AG10803 (cell line): ENCODE results near the gene CABP2.

Source experiments
- DNase-seq: peaks from one replicate; pipeline ENCODE4 v3.0.0; 2010; ENCODE audit warnings: low read depth
- H3K4me3 ChIP-seq: 2 replicates; pipeline ENCODE4 v1.5.1; 2011; ENCODE audit warnings: mild to moderate bottlenecking, low read length, control low read depth
- CTCF ChIP-seq: conservative IDR thresholded peaks from 2 replicates; pipeline ENCODE4 v1.5.1; 2011; ENCODE audit warnings: mild to moderate bottlenecking, low read length, control low read depth, inconsistent platforms

CABP2 gene

GRCh38 chr11:67524480-67524808 lies 1.2 kb upstream of the CABP2 start:
- no peak for TF ChIP-seq CTCF
- DNase-seq = no peak
- no peak overlapping the region for H3K4me3 ChIP-seq

- no peak overlapping the region for H3K4me3 ChIP-seq
- no peak for DNase-seq
- no peak for TF ChIP-seq CTCF
Observed at GRCh38 chr11:67523556-67524479, 572 bp upstream of the CABP2 start.

- no peak for DNase-seq
- TF ChIP-seq CTCF = no peak
Observed at GRCh38 chr11:67522338-67522737, 908 bp downstream of the CABP2 start.

GRCh38 chr11:67521924-67522323 lies 1.3 kb downstream of the CABP2 start:
- no peak for TF ChIP-seq CTCF
- DNase-seq = no peak
- H3K4me3 ChIP-seq = no peak overlapping the region

More at GRCh38 chr11:67522338-67522737, 908 bp downstream of the CABP2 start:
- H3K4me3 ChIP-seq = no peak overlapping the region

GRCh38 chr11:67520856-67521824 lies 2.1 kb downstream of the CABP2 start:
- TF ChIP-seq CTCF = no peak

GRCh38 chr11:67519726-67520125 lies 3.5 kb downstream of the CABP2 start:
- TF ChIP-seq CTCF = no peak
- no peak for DNase-seq
- H3K4me3 ChIP-seq = no peak overlapping the region

More at GRCh38 chr11:67520856-67521824, 2.1 kb downstream of the CABP2 start:
- DNase-seq = no peak
- no peak overlapping the region for H3K4me3 ChIP-seq
